Hepatocyte (in vitro differentiated cells): ENCODE results near the gene LCP1.

ENCODE experiments used
- EZH2 ChIP-seq: fragments of 200-600 bp; sonication (generic); IDR thresholded peaks from 2 replicates; pipeline ENCODE4 v1.6.1; 2016; ENCODE audit warnings: antibody characterized with exemption, mild to moderate bottlenecking, borderline replicate concordance
- TF ChIP-seq, protein P1 (sequence below): fragments of 200-600 bp; sonication (generic); IDR thresholded peaks from 2 replicates; pipeline ENCODE4 v1.5.1; 2016; ENCODE audit warnings: antibody characterized with exemption, mild to moderate bottlenecking; ENCODE audit not compliant: poor library complexity

DNA sequence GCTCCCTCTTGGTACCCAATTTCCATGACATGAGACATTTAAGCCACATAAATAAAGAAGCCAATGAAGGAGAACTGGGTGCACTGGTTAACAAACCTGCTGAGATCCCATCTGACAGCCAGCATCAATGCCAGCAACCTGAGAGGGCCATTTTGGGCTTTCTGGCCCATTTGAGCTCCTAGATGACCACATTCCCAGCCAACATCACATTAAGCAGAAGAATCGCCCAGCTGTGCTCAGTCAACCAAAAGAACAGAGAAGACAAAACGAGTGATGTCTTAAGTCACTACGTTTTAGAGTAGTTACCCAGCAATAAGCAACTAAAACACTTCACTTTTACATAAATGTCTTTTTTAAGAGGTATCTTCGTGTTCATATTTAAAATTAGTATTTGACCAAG is 21.9 kb downstream of the LCP1 start:
- TF ChIP-seq, protein P1, sequence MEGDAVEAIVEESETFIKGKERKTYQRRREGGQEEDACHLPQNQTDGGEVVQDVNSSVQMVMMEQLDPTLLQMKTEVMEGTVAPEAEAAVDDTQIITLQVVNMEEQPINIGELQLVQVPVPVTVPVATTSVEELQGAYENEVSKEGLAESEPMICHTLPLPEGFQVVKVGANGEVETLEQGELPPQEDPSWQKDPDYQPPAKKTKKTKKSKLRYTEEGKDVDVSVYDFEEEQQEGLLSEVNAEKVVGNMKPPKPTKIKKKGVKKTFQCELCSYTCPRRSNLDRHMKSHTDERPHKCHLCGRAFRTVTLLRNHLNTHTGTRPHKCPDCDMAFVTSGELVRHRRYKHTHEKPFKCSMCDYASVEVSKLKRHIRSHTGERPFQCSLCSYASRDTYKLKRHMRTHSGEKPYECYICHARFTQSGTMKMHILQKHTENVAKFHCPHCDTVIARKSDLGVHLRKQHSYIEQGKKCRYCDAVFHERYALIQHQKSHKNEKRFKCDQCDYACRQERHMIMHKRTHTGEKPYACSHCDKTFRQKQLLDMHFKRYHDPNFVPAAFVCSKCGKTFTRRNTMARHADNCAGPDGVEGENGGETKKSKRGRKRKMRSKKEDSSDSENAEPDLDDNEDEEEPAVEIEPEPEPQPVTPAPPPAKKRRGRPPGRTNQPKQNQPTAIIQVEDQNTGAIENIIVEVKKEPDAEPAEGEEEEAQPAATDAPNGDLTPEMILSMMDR: no peak
- no peak for TF ChIP-seq EZH2
